Measurements from ENCODE around the gene DHX15.

Gene DHX15

DNA sequence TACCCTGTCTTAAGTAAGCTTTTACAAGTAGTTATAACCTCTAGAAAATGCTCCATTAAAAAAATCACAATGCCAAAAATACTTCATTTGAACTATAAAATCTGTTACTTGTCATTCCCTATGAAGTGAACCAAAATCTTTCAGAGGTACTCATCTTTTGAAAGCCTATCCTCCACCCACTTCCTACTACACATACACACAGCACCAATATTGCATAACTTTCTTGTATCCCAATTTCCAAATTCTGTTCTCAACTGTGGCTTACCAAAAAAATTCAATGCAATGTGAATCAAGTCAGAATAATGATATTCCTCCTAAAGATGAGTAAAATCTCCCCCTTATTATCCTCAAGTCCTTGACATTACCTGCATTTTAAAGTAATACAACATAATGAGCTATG is 15.9 kb downstream of the DHX15 start:
- Histone ChIP-seq H3K4me1 (ENCODE audit: insufficient read depth, low read length, severe bottlenecking) (no peaks in the 10 kb centered on the region), H3F3A (ENCODE audit: insufficient read depth, low read length) (no peaks in the 10 kb centered on the region), H3K9ac (ENCODE audit: low read length) (no peak overlapping the region), H3K36me3 (ENCODE audit: insufficient read depth, low read length) (peaks cover 90% of the 10 kb centered on the region), H3K9me2 (ENCODE audit: low read depth, low read length) (no peaks in the 10 kb centered on the region), H2AFZ (ENCODE audit: low read length) (no peak overlapping the region), H4K20me1 (ENCODE audit: insufficient read depth, low read length) (no peaks in the 10 kb centered on the region), H3K4me3 (ENCODE audit: low read depth, low read length, poor library complexity, severe bottlenecking) (no peak overlapping the region), H3K4me2 (ENCODE audit: low read length) (no peak overlapping the region), H3K79me2 (ENCODE audit: insufficient read depth, low read length) (peaks cover 95% of the 10 kb centered on the region), H3K27ac (ENCODE audit: low read depth, low read length, poor library complexity, severe bottlenecking) (no peak overlapping the region), H3K27me3 (ENCODE audit: insufficient read depth, low read length) (no peaks in the 10 kb centered on the region), H3K9me3 (ENCODE audit: low read length) (no peaks in the 10 kb centered on the region)
- no peak for TF ChIP-seq EZH2 (IDR thresholded peaks at IDR 0.05; ENCODE audit: borderline replicate concordance, low read length)
- TF ChIP-seq, protein P1, sequence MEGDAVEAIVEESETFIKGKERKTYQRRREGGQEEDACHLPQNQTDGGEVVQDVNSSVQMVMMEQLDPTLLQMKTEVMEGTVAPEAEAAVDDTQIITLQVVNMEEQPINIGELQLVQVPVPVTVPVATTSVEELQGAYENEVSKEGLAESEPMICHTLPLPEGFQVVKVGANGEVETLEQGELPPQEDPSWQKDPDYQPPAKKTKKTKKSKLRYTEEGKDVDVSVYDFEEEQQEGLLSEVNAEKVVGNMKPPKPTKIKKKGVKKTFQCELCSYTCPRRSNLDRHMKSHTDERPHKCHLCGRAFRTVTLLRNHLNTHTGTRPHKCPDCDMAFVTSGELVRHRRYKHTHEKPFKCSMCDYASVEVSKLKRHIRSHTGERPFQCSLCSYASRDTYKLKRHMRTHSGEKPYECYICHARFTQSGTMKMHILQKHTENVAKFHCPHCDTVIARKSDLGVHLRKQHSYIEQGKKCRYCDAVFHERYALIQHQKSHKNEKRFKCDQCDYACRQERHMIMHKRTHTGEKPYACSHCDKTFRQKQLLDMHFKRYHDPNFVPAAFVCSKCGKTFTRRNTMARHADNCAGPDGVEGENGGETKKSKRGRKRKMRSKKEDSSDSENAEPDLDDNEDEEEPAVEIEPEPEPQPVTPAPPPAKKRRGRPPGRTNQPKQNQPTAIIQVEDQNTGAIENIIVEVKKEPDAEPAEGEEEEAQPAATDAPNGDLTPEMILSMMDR (IDR thresholded peaks at IDR 0.05; ENCODE audit: low read length): no peak

DNA sequence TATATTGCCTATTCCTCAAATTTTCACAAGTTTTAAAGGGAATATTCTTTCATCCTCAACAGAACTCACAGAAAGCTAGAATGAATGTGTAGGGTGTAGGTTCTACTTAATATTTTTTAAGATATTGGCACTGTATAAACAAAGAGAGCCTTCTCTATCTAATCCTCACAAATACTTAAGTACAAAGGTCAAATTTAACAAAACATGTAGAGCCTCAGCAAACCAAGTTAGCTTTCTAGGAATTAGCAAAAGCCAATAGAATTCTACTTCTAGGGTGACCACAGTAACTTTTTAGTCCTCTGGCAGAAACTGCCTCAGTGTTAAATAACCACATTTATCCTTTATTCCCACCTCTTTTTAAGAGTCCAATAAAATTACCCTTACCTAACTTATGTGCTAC is 19.3 kb downstream of the DHX15 start:
- Histone ChIP-seq H3K27me3 (ENCODE audit: insufficient read depth, low read length) (no peaks in the 10 kb centered on the region), H3K9me2 (ENCODE audit: low read depth, low read length) (no peaks in the 10 kb centered on the region), H3K4me3 (ENCODE audit: low read depth, low read length, poor library complexity, severe bottlenecking) (no peak overlapping the region), H3K9ac (ENCODE audit: low read length) (no peak overlapping the region), H3F3A (ENCODE audit: insufficient read depth, low read length) (no peaks in the 10 kb centered on the region; the same call in 1 of the 2 replicates), H3K36me3 (ENCODE audit: insufficient read depth, low read length) (peaks cover 90% of the 10 kb centered on the region), H3K4me1 (ENCODE audit: insufficient read depth, low read length, severe bottlenecking) (no peaks in the 10 kb centered on the region), H2AFZ (ENCODE audit: low read length) (no peak overlapping the region), H3K27ac (ENCODE audit: low read depth, low read length, poor library complexity, severe bottlenecking) (no peak overlapping the region), H3K79me2 (ENCODE audit: insufficient read depth, low read length) (peaks cover 95% of the 10 kb centered on the region), H4K20me1 (ENCODE audit: insufficient read depth, low read length) (no peaks in the 10 kb centered on the region), H3K4me2 (ENCODE audit: low read length) (no peak overlapping the region), H3K9me3 (ENCODE audit: low read length) (no peaks in the 10 kb centered on the region)
- TF ChIP-seq, protein P1 (IDR thresholded peaks at IDR 0.05; ENCODE audit: low read length): no peak
- TF ChIP-seq EZH2 (IDR thresholded peaks at IDR 0.05; ENCODE audit: borderline replicate concordance, low read length): no peak

DNA sequence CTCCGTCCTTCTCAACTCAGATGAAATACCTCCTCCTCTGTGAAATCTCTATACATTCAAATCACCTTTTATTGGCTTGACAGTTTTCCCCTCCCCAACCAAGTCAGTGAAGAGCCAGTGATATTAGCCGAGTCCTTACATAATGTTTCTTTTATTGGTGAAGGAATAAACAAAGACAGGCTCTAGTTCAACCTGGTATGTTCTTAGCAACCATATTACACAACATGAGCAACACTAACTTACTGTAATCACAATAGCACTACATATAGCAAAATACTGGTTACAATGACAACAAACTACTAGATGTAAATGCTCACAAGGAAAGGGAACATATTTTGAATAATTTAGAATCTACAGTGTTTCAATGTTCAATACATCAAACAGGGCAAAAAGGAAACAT is 19.9 kb downstream of the DHX15 start:
- Histone ChIP-seq H3K9me2 (ENCODE audit: low read depth, low read length) (no peaks in the 10 kb centered on the region), H3K36me3 (ENCODE audit: insufficient read depth, low read length) (peaks cover 84% of the 10 kb centered on the region), H3K9me3 (ENCODE audit: low read length) (no peaks in the 10 kb centered on the region), H3F3A (ENCODE audit: insufficient read depth, low read length) (no peaks in the 10 kb centered on the region; the same call in 1 of the 2 replicates), H3K4me2 (ENCODE audit: low read length) (no peak overlapping the region), H3K27me3 (ENCODE audit: insufficient read depth, low read length) (no peaks in the 10 kb centered on the region), H3K27ac (ENCODE audit: low read depth, low read length, poor library complexity, severe bottlenecking) (no peak overlapping the region), H2AFZ (ENCODE audit: low read length) (no peak overlapping the region), H3K79me2 (ENCODE audit: insufficient read depth, low read length) (peaks cover 95% of the 10 kb centered on the region), H3K4me3 (ENCODE audit: low read depth, low read length, poor library complexity, severe bottlenecking) (no peak overlapping the region), H4K20me1 (ENCODE audit: insufficient read depth, low read length) (no peaks in the 10 kb centered on the region), H3K4me1 (ENCODE audit: insufficient read depth, low read length, severe bottlenecking) (no peaks in the 10 kb centered on the region), H3K9ac (ENCODE audit: low read length) (no peak overlapping the region)
- TF ChIP-seq, protein P1 (IDR thresholded peaks at IDR 0.05; ENCODE audit: low read length): no peak
- no peak for TF ChIP-seq EZH2 (IDR thresholded peaks at IDR 0.05; ENCODE audit: borderline replicate concordance, low read length)

All from OCI-LY1 (cell line).